ENCODE results near the gene RPS19BP1.

DNA sequence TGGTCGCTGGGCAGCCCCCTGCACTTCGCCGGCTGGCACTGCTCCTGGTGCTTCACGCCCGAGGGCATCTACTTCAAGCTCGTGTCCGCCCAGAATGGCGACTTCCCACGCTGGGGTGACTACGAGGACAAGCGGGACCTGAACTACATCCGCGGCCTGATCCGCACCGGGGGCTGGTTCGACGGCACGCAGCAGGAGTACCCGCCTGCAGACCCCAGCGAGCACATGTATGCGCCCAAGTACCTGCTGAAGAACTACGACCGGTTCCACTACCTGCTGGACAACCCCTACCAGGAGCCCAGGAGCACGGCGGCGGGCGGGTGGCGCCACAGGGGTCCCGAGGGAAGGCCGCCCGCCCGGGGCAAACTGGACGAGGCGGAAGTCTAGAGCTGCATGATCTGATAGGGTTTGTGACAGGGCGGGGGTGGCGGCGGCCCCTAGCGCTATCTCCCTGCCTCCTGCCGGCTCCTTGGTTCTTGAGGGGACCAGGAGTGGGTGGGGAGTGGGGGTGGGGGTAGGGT is 43.9 kb downstream of the RPS19BP1 start:
- TF ChIP-seq, protein P1, sequence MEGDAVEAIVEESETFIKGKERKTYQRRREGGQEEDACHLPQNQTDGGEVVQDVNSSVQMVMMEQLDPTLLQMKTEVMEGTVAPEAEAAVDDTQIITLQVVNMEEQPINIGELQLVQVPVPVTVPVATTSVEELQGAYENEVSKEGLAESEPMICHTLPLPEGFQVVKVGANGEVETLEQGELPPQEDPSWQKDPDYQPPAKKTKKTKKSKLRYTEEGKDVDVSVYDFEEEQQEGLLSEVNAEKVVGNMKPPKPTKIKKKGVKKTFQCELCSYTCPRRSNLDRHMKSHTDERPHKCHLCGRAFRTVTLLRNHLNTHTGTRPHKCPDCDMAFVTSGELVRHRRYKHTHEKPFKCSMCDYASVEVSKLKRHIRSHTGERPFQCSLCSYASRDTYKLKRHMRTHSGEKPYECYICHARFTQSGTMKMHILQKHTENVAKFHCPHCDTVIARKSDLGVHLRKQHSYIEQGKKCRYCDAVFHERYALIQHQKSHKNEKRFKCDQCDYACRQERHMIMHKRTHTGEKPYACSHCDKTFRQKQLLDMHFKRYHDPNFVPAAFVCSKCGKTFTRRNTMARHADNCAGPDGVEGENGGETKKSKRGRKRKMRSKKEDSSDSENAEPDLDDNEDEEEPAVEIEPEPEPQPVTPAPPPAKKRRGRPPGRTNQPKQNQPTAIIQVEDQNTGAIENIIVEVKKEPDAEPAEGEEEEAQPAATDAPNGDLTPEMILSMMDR (IDR thresholded peaks at IDR 0.05), result no peak
- TF ChIP-seq POLR2A (IDR thresholded peaks at IDR 0.05), result no peak

Measured in heart left ventricle (tissue), 13 donors.